HCT116 (cell line): ENCODE measurements around the gene FAM89B. TPM values are rescaled to one million over a fixed set of nuclear protein-coding genes. Genes with fewer than 3 reads are reported as not detected.

Experiments
- ATAC-seq: fragments of 200-7000 bp; cut with Tn5 transposase; 2 replicates; pipeline ENCODE4 v1.9.1; 2020; ENCODE audit warnings: mild to moderate bottlenecking, moderate library complexity
- BruUV-seq: library from RNA; stranded (reverse); fragments of 400-500 nt; replicated peaks from 2 replicates; lab custom pipeline; 2021; lab: Mats Ljungman, UMichigan
- CTCF ChIA-PET: fragments of 300-600 bp; sonication (Branson Sonifier 250); formaldehyde crosslinking; loops from one replicate; lab custom pipeline; 2021; ENCODE audit warnings: antibody characterized with exemption; lab: Charles Lee
- POLR2A ChIA-PET: fragments of 300-600, 350-600 bp; sonication (Branson Sonifier 250); formaldehyde crosslinking; loops from one replicate; lab custom pipeline; 2021; ENCODE audit warnings: antibody characterized with exemption; lab: Charles Lee
- RAD21 ChIA-PET, 2 experiments: fragments of 300-600 bp; sonication (Branson Sonifier 250); formaldehyde crosslinking; loops; one replicate each; lab custom pipeline; 2023; ENCODE audit warnings: low total read pairs in 2 of 2; ENCODE audit not compliant: uncharacterized antibody in 2 of 2, unreplicated experiment in 2 of 2, low non-redundant PET in 1 of 2; lab: Charles Lee
- DNase-seq: peaks from one replicate; pipeline ENCODE4 v3.0.0-alpha.2; 2010; ENCODE audit warnings: low read depth, low spot score
- H2AFZ ChIP-seq: fragments of 200-600 bp; shearing (Covaris generic), sonication (generic); 2 replicates; pipeline ENCODE4 v1.6.1; 2017; ENCODE audit warnings: low read depth, mixed run types, mixed read lengths, antibody characterized with exemption, low read length; ENCODE audit not compliant: poor library complexity, severe bottlenecking
- H3K27ac ChIP-seq: 2 replicates; pipeline ENCODE4 v1.5.1; 2012; ENCODE audit warnings: low read depth, low read length
- H3K27me3 ChIP-seq: fragments of 200-600 bp; sonication (generic); 2 replicates; pipeline ENCODE4 v1.6.1; 2016; ENCODE audit warnings: mixed run types, low read length, mixed read lengths; ENCODE audit not compliant: insufficient read depth
- H3K36me3 ChIP-seq, 2 experiments: fragments of 200-500 bp in 1 of 2; fragments of 200-600 bp in 1 of 2; sonication (Bioruptor generic) in 1 of 2; sonication (generic) in 1 of 2; 2 replicates each; pipeline versions ENCODE4 v1.5.1 to v1.6.1; 2014 to 2016; ENCODE audit warnings: low read length in 2 of 2, inconsistent platforms in 1 of 2, mixed read lengths in 1 of 2, mixed run types in 1 of 2; ENCODE audit not compliant: insufficient read depth in 2 of 2, control insufficient read depth in 1 of 2
- H3K4me1 ChIP-seq, 2 experiments: fragments of 200-600 bp in 1 of 2; sonication (generic) in 1 of 2; 2 replicates each; pipeline versions ENCODE4 v1.5.1 to v1.6.1; 2012 to 2017; ENCODE audit warnings: low read length in 2 of 2, inconsistent platforms in 1 of 2, mild to moderate bottlenecking in 1 of 2, mixed read lengths in 1 of 2, mixed run types in 1 of 2, moderate library complexity in 1 of 2; ENCODE audit not compliant: insufficient read depth in 2 of 2, control insufficient read depth in 1 of 2
- H3K4me2 ChIP-seq: fragments of 200-600 bp; sonication (generic); 2 replicates; pipeline ENCODE4 v1.6.1; 2017; ENCODE audit warnings: mixed run types, low read length, mixed read lengths
- H3K4me3 ChIP-seq, 2 experiments: fragments of 200-600 bp in 1 of 2; sonication (generic) in 1 of 2; replicated peaks in 1 of 2; 2 replicates each; pipeline ENCODE4 v1.5.1; 2011 to 2016; ENCODE audit warnings: low read length in 2 of 2, control low read depth in 1 of 2, low read depth in 1 of 2, mild to moderate bottlenecking in 1 of 2, mixed read lengths in 1 of 2, mixed run types in 1 of 2
- H3K79me2 ChIP-seq: fragments of 200-600 bp; sonication (generic); 2 replicates; pipeline ENCODE4 v1.6.1; 2017; ENCODE audit warnings: mild to moderate bottlenecking, mixed run types, low read length, moderate library complexity, mixed read lengths; ENCODE audit not compliant: insufficient read depth
- H3K9ac ChIP-seq: fragments of 200-600 bp; sonication (generic); 2 replicates; pipeline ENCODE4 v1.6.1; 2016; ENCODE audit warnings: low read length, mixed read lengths
- H3K9me2 ChIP-seq: fragments of 200-600 bp; sonication (generic), shearing (Covaris generic); 2 replicates; pipeline ENCODE4 v1.6.1; 2017; ENCODE audit warnings: mixed run types, mild to moderate bottlenecking, moderate library complexity; ENCODE audit not compliant: insufficient read depth
- H3K9me3 ChIP-seq, 2 experiments: fragments of 200-500 bp in 1 of 2; fragments of 200-600 bp in 1 of 2; sonication (Bioruptor generic) in 1 of 2; sonication (generic) in 1 of 2; 2 replicates each; pipeline ENCODE4 v1.6.1; 2014 to 2017; ENCODE audit warnings: low read length in 2 of 2, mixed read lengths in 2 of 2, inconsistent platforms in 1 of 2, low read depth in 1 of 2, mild to moderate bottlenecking in 1 of 2, mixed run types in 1 of 2, moderate library complexity in 1 of 2; ENCODE audit not compliant: control insufficient read depth in 1 of 2, insufficient read depth in 1 of 2
- H4K20me1 ChIP-seq: fragments of 200-600 bp; sonication (generic), shearing (Covaris generic); 2 replicates; pipeline ENCODE4 v1.6.1; 2017; ENCODE audit warnings: mixed run types, mild to moderate bottlenecking, moderate library complexity; ENCODE audit not compliant: insufficient read depth
- CTCF ChIP-seq, 3 experiments: fragments of 200-600 bp in 1 of 3; sonication (generic) in 1 of 3; IDR thresholded peaks in 2 of 3; conservative IDR thresholded peaks in 1 of 3; 2 replicates each; pipeline ENCODE4 v1.5.1; 2012 to 2017; ENCODE audit warnings: low read depth in 2 of 3, low read length in 2 of 3, antibody characterized with exemption in 1 of 3, borderline replicate concordance in 1 of 3, control low read depth in 1 of 3, mild to moderate bottlenecking in 1 of 3, mixed read lengths in 1 of 3, mixed run types in 1 of 3, moderate library complexity in 1 of 3; ENCODE audit not compliant: insufficient read depth in 1 of 3
- POLR2A ChIP-seq: IDR thresholded peaks from 2 replicates; pipeline ENCODE4 v1.7.0; 2011; ENCODE audit warnings: borderline replicate concordance; ENCODE audit not compliant: insufficient read depth, insufficient read length; ENCODE audit errors: extremely low read depth
- RAD21 ChIP-seq: IDR thresholded peaks from 2 replicates; pipeline ENCODE4 v1.6.1; 2012; ENCODE audit warnings: low read depth, mild to moderate bottlenecking
- intact Hi-C: fragments of 100-400 bp; cut with micrococcal nuclease; formaldehyde crosslinking; loops from 2 replicates; pipeline ENCODE4 v1.10.0; 2022
- total RNA-seq: library from RNA; stranded (reverse); gene quantifications from one replicate; pipeline ENCODE4 v1.2.1, GENCODE V29; 2021; ENCODE audit not compliant: unreplicated experiment

Gene FAM89B
- total RNA-seq, 1 experiment from 2014 or later, result 60.0 TPM

- DNase-seq (no peak), ATAC-seq (peak; percentile 72)
- H3K27me3 ChIP-seq, result no peaks in the 10 kb centered on the region
- no peak overlapping the region for H3K9ac ChIP-seq
- H3K4me1 ChIP-seq, result peaks cover 12 to 20% of the 10 kb centered on the region in 2 experiments
- no peak overlapping the region for H2AFZ ChIP-seq
- H3K4me3 ChIP-seq, result no peak overlapping the region
- BruUV-seq, result no TSS peak
- no peaks in the 10 kb centered on the region for H3K79me2 ChIP-seq
- peaks cover 0 to 6% of the 10 kb centered on the region in 2 experiments; a peak in 1 of 4 replicates for H3K36me3 ChIP-seq
- H3K9me3 ChIP-seq, result no peaks in the 10 kb centered on the region
- TF ChIP-seq CTCF (IDR thresholded peaks at IDR 0.05 in 2 of 3, conservative IDR thresholded peaks at IDR 0.05 in 1 of 3; ENCODE audit: borderline replicate concordance in 1 of 3, insufficient read depth in 1 of 3, low read depth in 2 of 3, low read length in 2 of 3) (peak; percentile 52 to 86 (median 83); a peak in 5 of 6 replicates), POLR2A (no peak), RAD21 (peak; percentile 53)
- H3K4me2 ChIP-seq, result no peak overlapping the region
- H3K9me2 ChIP-seq, result no peaks in the 10 kb centered on the region
- intact Hi-C loops, result no loop called here
- H4K20me1 ChIP-seq, result no peaks in the 10 kb centered on the region
- POLR2A ChIA-PET, result interaction anchor here (0.8 to 1.7 kb wide), 4 partner anchors 19 to 58 kb away, joined by 3 to 5 read pairs (median 4); partner anchors contain the start of gene PCNX3
- peak overlapping the region; percentile 26; the same call in 1 of the 2 replicates for H3K27ac ChIP-seq
- CTCF ChIA-PET, result interaction anchor here (0.6 to 3.5 kb wide), 15 partner anchors 8 to 69 kb away, joined by 3 to 28 read pairs (median 5); partner anchors contain the start of genes EHBP1L1, FAM89B, PCNX3 and RELA
- RAD21 ChIA-PET, result interaction anchor here (0.7 to 1.0 kb wide), 2 partner anchors 53 kb away, joined by 3 to 5 read pairs; no protein-coding TSS in a partner anchor
Measured at GRCh38 chr11:65593518-65594414, 21.4 kb downstream of the FAM89B start.
